H1 (cell line): ENCODE data around the gene EXOSC7. TPM values are rescaled to one million over a fixed set of nuclear protein-coding genes. Genes with fewer than 3 reads are reported as not detected.

Source experiments
- ATF3 ChIP-seq: IDR thresholded peaks from 2 replicates; pipeline ENCODE4 v1.6.1; 2011; ENCODE audit warnings: low read depth, mild to moderate bottlenecking, low read length; ENCODE audit not compliant: insufficient read depth
- CBX8 ChIP-seq: fragments of 300-800, 300-1000 bp; sonication (generic); IDR thresholded peaks from 2 replicates; pipeline ENCODE4 v1.7.1; 2016; ENCODE audit warnings: low read depth, low read length, borderline replicate concordance
- CHD2 ChIP-seq: IDR thresholded peaks from 2 replicates; pipeline ENCODE4 v1.6.1; 2012; ENCODE audit warnings: low read length, improper control_type of control experiment
- CHD7 ChIP-seq: fragments of 300-600 bp; sonication (generic); IDR thresholded peaks from 2 replicates; pipeline ENCODE4 v1.7.1; 2012; ENCODE audit warnings: low read length, moderate library complexity, mild to moderate bottlenecking, inconsistent platforms; ENCODE audit not compliant: insufficient replicate concordance
- KDM5A ChIP-seq: fragments of 200-600 bp; IDR thresholded peaks from 2 replicates; pipeline ENCODE4 v1.7.1; 2012; ENCODE audit warnings: mild to moderate bottlenecking, low read length, inconsistent platforms, mixed read lengths
- RAD21 ChIP-seq, 2 experiments: IDR thresholded peaks in 1 of 2; conservative IDR thresholded peaks in 1 of 2; 2 replicates each; pipeline ENCODE4 v1.6.1; 2011; ENCODE audit warnings: low read depth in 2 of 2, low read length in 2 of 2, improper control_type of control experiment in 1 of 2, inconsistent platforms in 1 of 2, mild to moderate bottlenecking in 1 of 2, moderate library complexity in 1 of 2
- SAP30 ChIP-seq: fragments of 300-600 bp; sonication (generic); IDR thresholded peaks from 2 replicates; pipeline ENCODE4 v1.7.1; 2012; ENCODE audit warnings: low read length, moderate library complexity, mild to moderate bottlenecking, inconsistent platforms; ENCODE audit not compliant: insufficient read depth, insufficient replicate concordance
- TAF7 ChIP-seq: optimal IDR thresholded peaks from 2 replicates; pipeline ENCODE3; 2011; ENCODE audit warnings: low read depth, mild to moderate bottlenecking, inconsistent platforms, low read length, moderate library complexity, borderline replicate concordance
- polyA plus RNA-seq, 7 experiments: library from polyadenylated mRNA; depleted of rRNA in 3 of 7; stranded (reverse) in 5 of 7; unstranded in 2 of 7; fragments of >200 nt in 5 of 7; fragments of 200-250 nt in 2 of 7; gene quantifications; 1 replicate in 5 of 7; 2 replicates in 1 of 7; 4 replicates in 1 of 7; pipeline versions ENCODE4 v1.2.1 to v1.2.3, GENCODE V29; 2011 to 2013; ENCODE audit warnings: missing spikeins in 2 of 7, mixed read lengths in 2 of 7
- total RNA-seq: library from RNA; stranded (reverse); fragmentation: NEBNext Ultra II Directional; extraction: Animal tissue kit (Norgen Biotek cat#: 25700); gene quantifications from 2 replicates; pipeline ENCODE4 v1.2.1, GENCODE V29; 2021

EXOSC7 gene
- total and polyA plus RNA-seq, 2 of the 8 experiments (the other 6 are each of a cell fraction or from before 2014, with no cell fraction given) = 92.7 to 94.5 TPM

- TF ChIP-seq CHD2 (no peak), TAF7 (no peak), KDM5A (no peak), CHD7 (no peak), RAD21 (IDR thresholded peaks at IDR 0.05 in 1 of 2, conservative IDR thresholded peaks at IDR 0.05 in 1 of 2; ENCODE audit: low read depth in 2 of 2, low read length in 2 of 2) (no peak), ATF3 (no peak), SAP30 (no peak), CBX8 (no peak)
Measured at GRCh38 chr3:45060165-45060892, 84.3 kb downstream of the EXOSC7 start (continued).
